HTR-8/SVneo (cell line): ENCODE data around the gene PANX2.

Experiments used
- DNase-seq: peaks from one replicate; pipeline ENCODE4 v3.0.0; 2011; ENCODE audit warnings: low spot score, mixed read lengths; ENCODE audit not compliant: insufficient read length
- FAIRE-seq: peaks from 2 replicates; lab custom pipeline; 2011; peaks lifted over from hg19 to GRCh38; lab: Jason Lieb, UNC

Gene PANX2

DNA sequence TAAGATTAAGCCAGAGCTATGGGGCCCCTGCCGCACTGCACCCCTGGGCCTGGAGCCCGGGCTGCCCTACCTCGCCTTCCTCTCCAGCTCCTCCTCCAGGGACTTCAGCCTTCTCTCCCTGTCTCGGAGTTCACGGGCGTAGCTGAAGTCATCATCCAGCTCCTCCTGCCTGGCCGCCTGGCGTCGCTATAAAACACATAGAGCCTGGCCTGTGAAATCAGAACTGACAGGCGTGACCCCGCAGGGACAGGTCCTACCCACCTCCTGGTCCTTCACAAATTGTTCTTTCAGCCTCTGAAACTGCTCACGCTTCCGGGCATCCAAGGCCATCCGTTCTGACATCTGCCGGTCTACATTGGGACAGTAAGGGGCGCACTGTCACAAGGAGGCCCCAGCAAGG lies 53.5 kb downstream of the PANX2 start:
- no peak for DNase-seq
- no peak for FAIRE-seq

DNA sequence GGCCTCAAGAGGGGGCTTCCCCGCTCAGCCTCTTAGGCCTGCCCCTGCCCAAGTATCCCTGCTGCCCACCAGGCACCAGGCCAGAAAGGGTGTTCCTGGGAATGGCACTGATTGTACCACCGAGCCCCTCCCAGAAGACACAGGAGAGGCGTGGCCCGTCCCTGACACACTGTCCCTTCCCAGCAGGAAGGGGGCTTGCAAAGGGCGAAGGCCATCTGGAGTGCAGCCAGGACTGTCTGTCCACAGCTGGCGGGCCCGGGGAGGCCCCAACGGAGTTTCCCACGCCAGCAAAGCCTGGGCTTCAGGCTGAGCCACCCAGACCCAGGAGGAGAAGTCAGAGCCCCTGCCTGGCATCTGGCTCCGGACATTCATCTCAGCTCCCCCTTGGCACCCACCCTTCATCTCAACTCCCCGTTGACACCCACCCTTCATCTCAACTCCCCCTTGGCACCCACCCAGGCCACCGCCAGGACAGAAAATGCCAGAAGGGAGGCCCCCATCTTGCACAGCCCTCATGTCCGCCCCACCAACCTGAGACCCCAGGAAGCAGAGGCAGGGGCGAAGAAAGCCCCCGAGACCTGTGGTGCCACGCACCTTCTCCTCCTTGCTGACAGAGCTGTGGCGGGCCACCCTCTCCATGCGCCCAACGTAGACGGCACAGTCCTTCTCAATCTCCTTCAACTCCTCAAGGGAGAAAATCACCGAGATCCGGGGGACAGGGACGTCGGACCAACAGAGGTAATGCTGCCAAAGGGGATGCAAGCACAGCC lies 54.9 kb downstream of the PANX2 start:
- DNase-seq (no peak), FAIRE-seq (no peak)

DNA sequence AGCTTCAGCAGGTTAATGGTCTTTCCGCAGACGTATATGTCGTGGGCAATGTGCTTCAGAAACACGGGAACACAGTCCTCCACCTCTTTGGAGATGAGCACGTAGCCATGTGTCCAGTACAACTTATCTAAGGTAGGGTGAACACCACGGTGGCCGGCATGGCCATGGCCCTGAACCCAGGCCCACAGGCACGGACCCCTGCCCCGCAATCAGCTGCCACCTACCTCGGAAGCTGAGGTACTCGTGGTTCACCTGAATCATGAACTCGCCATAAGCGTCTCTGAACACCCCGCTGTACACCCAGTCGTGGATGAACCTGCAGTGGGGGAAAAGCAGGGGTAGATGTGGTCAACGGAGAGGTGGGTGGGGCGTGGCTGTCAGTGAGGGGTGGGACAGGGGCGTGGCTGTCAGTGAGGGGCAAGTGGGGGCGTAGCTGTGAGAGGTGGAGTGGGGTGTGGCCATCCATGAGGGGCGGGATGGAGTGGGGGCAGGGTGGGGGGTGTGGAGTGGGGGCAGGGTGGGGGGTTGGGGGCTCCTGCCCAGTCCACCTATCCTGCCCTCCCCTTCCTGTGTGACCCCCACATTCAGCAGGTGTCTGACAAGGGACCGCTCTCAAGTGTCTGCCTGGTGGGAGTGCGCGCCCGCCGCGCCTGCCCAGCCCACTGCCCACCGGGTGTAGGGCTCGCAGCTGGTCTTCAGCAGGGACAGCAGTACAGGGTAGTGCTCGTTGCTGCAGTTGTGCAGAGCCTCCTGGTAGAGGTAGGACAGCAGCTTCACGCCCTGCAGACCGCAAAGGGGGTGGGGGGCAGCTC lies 55.7 kb downstream of the PANX2 start:
- FAIRE-seq = no peak

DNA sequence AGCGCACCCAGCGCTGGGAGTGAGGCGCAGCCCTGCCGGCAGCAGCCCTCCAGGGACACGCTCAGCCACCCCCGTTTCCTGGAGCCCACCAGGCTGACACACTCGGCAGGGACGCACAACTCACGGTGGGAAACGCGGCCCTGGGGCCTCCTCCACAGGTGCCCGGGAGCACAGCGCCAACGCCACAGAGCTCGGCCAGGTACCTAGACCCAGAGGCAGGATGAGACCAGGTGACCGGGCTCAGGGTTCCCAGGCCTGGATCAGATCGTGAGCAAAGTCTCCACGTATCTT lies 56.3 kb downstream of the PANX2 start:
- DNase-seq (no peak), FAIRE-seq (no peak)

More for the DNA sequence above, 55.7 kb downstream of the PANX2 start:
- DNase-seq = no peak

DNA sequence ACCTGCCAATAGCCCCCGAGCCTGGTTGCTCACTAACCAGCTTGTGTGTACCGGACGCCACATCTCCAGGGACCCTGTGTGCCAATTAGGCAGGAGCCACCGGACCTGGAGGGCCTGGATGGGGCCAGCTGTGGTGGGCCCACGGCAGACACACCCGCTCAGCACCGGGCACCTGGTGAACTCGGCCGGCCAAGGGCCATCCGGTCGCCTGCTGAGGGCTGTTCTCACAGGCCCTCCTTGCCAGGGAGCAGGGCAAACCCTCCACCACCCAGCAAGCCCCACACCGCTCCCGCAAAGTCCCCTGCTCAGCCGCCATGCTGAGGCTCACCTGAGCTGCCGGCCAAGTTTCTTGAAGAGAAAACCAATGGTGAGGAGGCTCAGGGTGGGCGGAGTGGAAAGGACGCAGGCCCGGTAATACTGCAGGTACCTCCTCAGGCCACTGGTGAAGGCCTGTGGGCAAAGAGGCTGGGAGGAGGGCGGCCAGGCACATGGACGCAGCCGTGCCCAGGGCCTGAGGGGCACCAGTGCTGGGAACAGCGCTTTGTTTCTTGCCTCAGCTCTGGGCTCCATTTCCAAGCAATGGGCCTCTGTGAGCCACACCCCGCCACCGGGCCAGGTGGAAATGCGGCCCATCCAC lies 57.2 kb downstream of the PANX2 start:
- no peak for FAIRE-seq
- DNase-seq = no peak

DNA sequence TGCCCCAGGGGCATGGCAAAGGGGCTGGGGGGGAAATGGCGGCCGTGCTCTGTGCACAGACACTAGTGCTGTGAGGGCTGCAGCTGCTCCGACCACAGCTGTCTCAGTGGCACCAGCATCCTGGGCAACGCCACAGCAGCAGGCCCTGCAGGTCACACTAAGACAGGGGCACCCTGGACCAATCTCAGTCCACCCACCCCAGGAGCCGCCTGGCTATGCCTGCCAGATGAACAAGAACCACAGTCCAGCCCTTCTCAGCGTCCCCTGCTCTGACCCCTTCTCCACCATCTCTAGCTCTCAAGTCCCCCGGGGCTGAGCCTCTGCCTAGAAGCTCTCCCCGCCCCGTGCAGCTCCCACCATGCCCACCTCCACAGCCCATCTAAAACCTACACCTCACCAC lies 57.8 kb downstream of the PANX2 start:
- DNase-seq = no peak
- FAIRE-seq = no peak

DNA sequence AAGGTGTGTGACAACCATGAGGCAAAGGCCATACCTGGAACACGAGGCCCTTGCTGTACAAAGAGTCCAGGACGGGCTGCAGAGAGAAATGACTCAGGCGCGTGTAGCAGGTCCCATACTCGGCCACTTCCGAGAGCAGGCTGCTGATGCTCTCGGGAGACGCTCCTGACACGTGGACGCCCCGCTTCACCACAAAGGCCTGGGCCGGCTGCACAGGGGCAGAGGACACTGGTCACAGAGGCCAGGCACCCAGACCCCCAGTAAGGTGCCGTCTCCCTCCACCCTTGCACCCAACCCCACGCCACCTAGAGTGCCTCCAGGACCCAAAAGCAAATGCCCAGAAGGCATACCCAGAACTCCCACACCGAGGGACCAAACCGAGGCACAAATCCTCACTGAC lies 58.8 kb downstream of the PANX2 start:
- no peak for DNase-seq
- no peak for FAIRE-seq
